ENCODE measurements around the gene TCAIM.
A peak's percentile ranks its signal among the peaks of the same experiment; 100 is the strongest.

TCAIM gene

GRCh38 chr3:44398853-44399252 is 60.3 kb downstream of the TCAIM start:
- H3K27ac ChIP-seq = no peak overlapping the region
- DNase-seq (ENCODE audit: low spot score) = no peak
- no peak overlapping the region for H3K4me3 ChIP-seq
- no peak for TF ChIP-seq CTCF (IDR thresholded peaks at IDR 0.05)

DNA sequence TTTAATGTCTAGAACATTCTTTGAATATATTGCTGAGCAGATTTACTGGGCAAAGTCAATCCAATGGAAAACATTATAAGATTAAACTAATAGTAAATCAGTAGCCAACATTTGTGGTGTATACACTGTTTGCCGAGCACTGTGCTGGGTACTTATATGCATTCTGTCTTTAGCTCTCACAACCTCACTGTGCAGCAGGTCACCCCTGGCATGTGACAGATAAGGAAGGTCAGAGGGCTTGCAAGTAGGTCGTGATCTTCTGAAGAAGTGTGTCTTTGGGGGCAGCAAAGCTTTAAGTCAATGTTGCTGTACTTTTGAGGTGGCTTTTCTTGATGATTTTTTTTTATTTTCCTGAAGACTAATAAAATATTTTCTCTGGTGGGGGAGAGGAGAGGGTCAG is 62.2 kb downstream of the TCAIM start:
- Histone ChIP-seq H3K27ac (no peak overlapping the region), H3K4me3 (no peak overlapping the region)
- no peak for TF ChIP-seq CTCF (IDR thresholded peaks at IDR 0.05)
- no peak for DNase-seq (ENCODE audit: low spot score)

DNA sequence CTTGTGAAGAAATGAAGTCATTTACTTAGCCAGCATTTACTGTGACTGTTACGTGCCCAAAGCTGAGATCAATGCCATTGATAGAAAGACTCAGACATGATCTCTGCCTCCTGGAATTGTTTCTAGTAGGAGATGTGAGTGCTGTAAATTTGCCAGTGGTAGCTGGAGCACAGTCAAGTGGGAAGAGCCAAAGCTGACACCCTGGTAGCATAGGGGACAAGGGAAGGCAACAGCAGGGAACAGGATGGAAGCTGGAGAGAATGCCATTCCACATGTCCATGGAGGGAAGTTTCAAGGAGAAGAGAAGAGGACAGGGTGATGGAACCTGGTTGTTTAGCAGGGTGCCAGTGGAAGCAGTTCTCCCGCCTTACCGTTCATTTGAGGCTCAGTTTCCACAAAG is 64.0 kb downstream of the TCAIM start:
- DNase-seq (ENCODE audit: low spot score) = no peak
- TF ChIP-seq CTCF (IDR thresholded peaks at IDR 0.05) = no peak
- Histone ChIP-seq H3K4me3 (no peak overlapping the region), H3K27ac (no peak overlapping the region)

DNA sequence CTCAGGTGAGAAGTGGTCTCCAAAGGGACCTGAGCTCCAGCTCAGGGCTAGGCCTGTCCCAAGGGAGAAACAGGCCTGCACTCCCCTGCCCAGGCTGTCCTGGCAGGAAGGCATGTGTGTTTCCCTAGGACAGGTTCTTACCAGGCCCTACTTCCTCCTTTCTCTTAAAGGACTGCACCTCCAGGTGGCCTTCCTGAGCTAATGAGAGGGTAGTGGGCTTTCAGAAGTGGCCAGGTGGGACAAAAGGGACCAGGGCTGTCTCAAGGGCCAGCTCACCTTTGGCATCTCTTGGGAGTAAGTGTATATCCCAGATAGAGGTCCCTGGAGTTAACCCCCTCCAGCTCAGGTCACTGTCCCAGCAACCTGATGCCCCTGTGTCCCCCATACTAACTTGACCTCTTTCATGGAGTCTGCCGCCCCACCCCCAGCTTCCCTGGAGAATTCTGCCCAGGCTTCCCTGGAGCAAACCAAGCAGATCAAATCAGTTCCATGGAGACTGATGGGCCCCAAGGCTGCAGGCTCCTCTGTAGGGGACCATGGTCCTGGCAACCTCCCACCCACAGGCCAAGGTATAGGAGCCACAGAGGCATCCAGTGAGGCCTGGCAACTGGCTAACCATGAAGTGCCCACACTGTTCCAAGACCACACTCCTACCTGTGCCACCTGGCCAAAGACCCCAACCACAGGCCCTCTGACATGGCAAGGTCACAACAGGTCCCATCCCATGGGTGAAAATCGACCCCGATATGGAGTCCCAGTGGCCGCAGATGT is 71.3 kb downstream of the TCAIM start:
- DNase-seq (ENCODE audit: low spot score) = peak; percentile 40

DNA sequence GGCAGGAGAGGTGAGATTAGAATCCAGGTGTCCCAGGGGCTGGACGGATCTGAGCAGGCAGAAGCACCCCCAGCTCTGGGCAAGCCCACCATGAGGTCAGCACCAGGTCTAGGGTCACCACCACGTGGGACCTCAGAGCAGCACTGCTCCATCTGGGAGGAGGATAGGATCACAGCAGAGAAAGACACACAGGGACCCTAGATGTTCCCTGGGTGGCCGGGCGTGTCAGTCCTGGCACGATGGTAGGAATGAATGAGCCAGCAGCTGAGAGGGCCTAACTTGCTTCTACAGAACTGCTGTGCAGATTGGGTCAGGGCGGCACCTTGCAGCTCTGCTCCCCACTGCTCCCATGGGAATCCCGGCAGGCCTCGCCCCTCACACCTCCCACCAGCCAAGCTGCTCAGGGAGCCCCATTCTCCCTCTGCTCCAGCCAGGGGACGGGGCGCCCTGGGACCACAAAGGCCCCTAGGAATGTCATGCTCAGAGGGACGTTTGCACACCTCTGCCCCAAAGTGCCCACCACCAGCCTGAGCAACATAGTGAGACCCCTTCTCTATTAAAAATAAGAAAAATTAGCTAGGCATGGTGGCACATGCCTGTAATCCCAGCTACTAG is 72.6 kb downstream of the TCAIM start:
- Histone ChIP-seq H3K4me3 (no peak overlapping the region), H3K27ac (no peak overlapping the region)
- DNase-seq (ENCODE audit: low spot score) = peak; percentile 40
- no peak for TF ChIP-seq CTCF (IDR thresholded peaks at IDR 0.05)

More for the DNA sequence above, 71.3 kb downstream of the TCAIM start:
- Histone ChIP-seq H3K27ac (no peak overlapping the region), H3K4me3 (no peak overlapping the region)
- TF ChIP-seq CTCF (IDR thresholded peaks at IDR 0.05) = no peak

DNA sequence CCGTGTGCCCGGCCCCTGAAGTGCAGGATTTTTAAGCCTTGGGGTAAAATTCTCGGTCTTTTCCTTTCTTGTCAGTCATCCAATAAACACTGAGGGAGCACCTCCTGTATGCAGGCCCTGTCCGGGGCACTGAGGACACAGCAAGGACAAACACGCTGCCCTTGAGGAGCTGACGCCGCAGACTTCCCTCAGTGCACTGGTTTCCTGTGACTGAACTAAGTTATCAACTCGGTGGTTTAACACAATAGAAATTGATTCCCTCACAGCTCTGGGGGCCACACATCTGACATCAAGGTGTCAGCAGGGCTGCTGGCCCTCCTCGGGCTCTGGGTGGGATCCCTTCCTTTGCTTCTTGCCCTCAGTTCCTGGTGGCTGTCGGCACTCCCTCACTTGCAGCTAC is 73.8 kb downstream of the TCAIM start:
- no peak overlapping the region for H3K4me3 ChIP-seq
- no peak for DNase-seq (ENCODE audit: low spot score)
- TF ChIP-seq CTCF (IDR thresholded peaks at IDR 0.05) = no peak

More for the DNA sequence above, 73.8 kb downstream of the TCAIM start:
- H3K27ac ChIP-seq = no peak overlapping the region

Data from coronary artery (tissue), 2 donors.